Measurements from ENCODE around the gene MYO9B. TPM values are rescaled to one million over a fixed set of nuclear protein-coding genes. Genes with fewer than 3 reads are reported as not detected.

The MYO9B gene
- total RNA-seq, 1 donor from 2014 or later, result 123 TPM

GRCh38 chr19:17124025-17124424 is 48.4 kb downstream of the MYO9B start:
- Mint-ChIP-seq H3K9me3 (ENCODE audit: unreplicated experiment) (peaks cover 5% of the 10 kb centered on the region), H3K4me1 (ENCODE audit: low read depth, unreplicated experiment) (peaks cover 19% of the 10 kb centered on the region), H3K4me3 (ENCODE audit: unreplicated experiment) (no peak overlapping the region), H3K36me3 (ENCODE audit: low read depth, unreplicated experiment) (peaks cover 19% of the 10 kb centered on the region), H3K27me3 (ENCODE audit: low read depth, unreplicated experiment) (no peaks in the 10 kb centered on the region), H3K27ac (ENCODE audit: unreplicated experiment) (no peak overlapping the region)
- H3K36me3 ChIP-seq (ENCODE audit: insufficient read depth, low read length), result peaks cover 2% of the 10 kb centered on the region
- H3K27ac ChIP-seq (ENCODE audit: low read depth, low read length), result no peak overlapping the region
- H3K4me1 ChIP-seq (ENCODE audit: insufficient read depth, low read length), result peaks cover 18% of the 10 kb centered on the region
- DNase-seq (ENCODE audit: low read depth) (no peak), FAIRE-seq (no peak)
- H4K20me1 ChIP-seq (ENCODE audit: insufficient read depth, low read length), result peaks cover 71% of the 10 kb centered on the region
- no peak overlapping the region for H2AFZ ChIP-seq (ENCODE audit: low read depth, low read length)
- no peaks in the 10 kb centered on the region for H3K9me3 ChIP-seq (ENCODE audit: insufficient read depth, low read depth, low read length)
- TF ChIP-seq CTCF (IDR thresholded peaks at IDR 0.05; ENCODE audit: insufficient read depth, low read depth, low read length), result no peak
- TF ChIP-seq EZH2 (IDR thresholded peaks at IDR 0.05; ENCODE audit: insufficient read depth, low read length), result no peak
- no peak overlapping the region for H3K4me3 ChIP-seq (ENCODE audit: insufficient read depth, low read depth, low read length)
- no peaks in the 10 kb centered on the region for H3K27me3 ChIP-seq (ENCODE audit: insufficient read depth, low read length)
- H3K4me2 ChIP-seq (ENCODE audit: low read length), result no peak overlapping the region
- H3K9ac ChIP-seq (ENCODE audit: low read length), result no peak overlapping the region
- H3K79me2 ChIP-seq (ENCODE audit: insufficient read depth, low read length), result peaks cover 80% of the 10 kb centered on the region

GRCh38 chr19:17125062-17125727 is 49.6 kb downstream of the MYO9B start:
- H2AFZ ChIP-seq (ENCODE audit: low read depth, low read length), result no peak overlapping the region

More at GRCh38 chr19:17125062-17125727, 49.6 kb downstream of the MYO9B start:
- peak; percentile 37 for DNase-seq (ENCODE audit: low read depth)
- peak overlapping the region; percentile 57 for H3K4me2 ChIP-seq (ENCODE audit: low read length)
- no peaks in the 10 kb centered on the region for H3K27me3 ChIP-seq (ENCODE audit: insufficient read depth, low read length)
- peaks cover 18% of the 10 kb centered on the region for H3K4me1 ChIP-seq (ENCODE audit: insufficient read depth, low read length)
- no peak overlapping the region for H3K4me3 Mint-ChIP-seq (ENCODE audit: unreplicated experiment)
- no peaks in the 10 kb centered on the region for H3K9me3 ChIP-seq (ENCODE audit: insufficient read depth, low read depth, low read length)
- no peak for TF ChIP-seq CTCF (IDR thresholded peaks at IDR 0.05; ENCODE audit: insufficient read depth, low read depth, low read length)
- TF ChIP-seq EZH2 (IDR thresholded peaks at IDR 0.05; ENCODE audit: insufficient read depth, low read length), result no peak
- peaks cover 69% of the 10 kb centered on the region for H4K20me1 ChIP-seq (ENCODE audit: insufficient read depth, low read length)
- H3K79me2 ChIP-seq (ENCODE audit: insufficient read depth, low read length), result peaks cover 78% of the 10 kb centered on the region
- H3K36me3 Mint-ChIP-seq (ENCODE audit: low read depth, unreplicated experiment), result peaks cover 19% of the 10 kb centered on the region
- H3K4me3 ChIP-seq (ENCODE audit: insufficient read depth, low read depth, low read length), result no peak overlapping the region
- peak overlapping the region; percentile 83 for H3K27ac Mint-ChIP-seq (ENCODE audit: unreplicated experiment)
- FAIRE-seq, result no peak
- peaks cover 5% of the 10 kb centered on the region for H3K9me3 Mint-ChIP-seq (ENCODE audit: unreplicated experiment)
- H3K4me1 Mint-ChIP-seq (ENCODE audit: low read depth, unreplicated experiment), result peaks cover 19% of the 10 kb centered on the region
- peaks cover 2% of the 10 kb centered on the region for H3K36me3 ChIP-seq (ENCODE audit: insufficient read depth, low read length)
- H3K9ac ChIP-seq (ENCODE audit: low read length), result peak overlapping the region; percentile 16
- H3K27ac ChIP-seq (ENCODE audit: low read depth, low read length), result peak overlapping the region; percentile 44
- H3K27me3 Mint-ChIP-seq (ENCODE audit: low read depth, unreplicated experiment), result no peaks in the 10 kb centered on the region
